Medulla oblongata (tissue), 1 donor: ENCODE measurements around the gene TPSAB1.
"Not testable (repeated sequence)": the region's sequence is repeated elsewhere in the genome, so short reads cannot be mapped to it uniquely, and the experiment has no call there.

Experiments used
- DNase-seq: peaks from one replicate; pipeline ENCODE4 v3.0.0-alpha.2; 2015; ENCODE audit errors: extremely low spot score

Gene TPSAB1

GRCh38 chr16:1240436-1240835, at the start of gene TPSAB1:
TPSAB1 (plus strand) TSS chr16:1240705; CDS start chr16:1240939, 234 bp downstream.
- DNase-seq: not testable (repeated sequence)

- not testable (repeated sequence) for DNase-seq
These were observed 49.7 kb upstream of the TPSAB1 start for GRCh38 chr16:1190789-1191188.

GRCh38 chr16:1192384-1193073, 48.0 kb upstream of the TPSAB1 start:
- no peak for DNase-seq

- no peak for DNase-seq
These were observed 47.2 kb upstream of the TPSAB1 start for GRCh38 chr16:1193143-1193824.

- no peak for DNase-seq
These were observed 46.5 kb upstream of the TPSAB1 start for GRCh38 chr16:1193825-1194581.

- no peak for DNase-seq
These were observed 45.7 kb upstream of the TPSAB1 start for GRCh38 chr16:1194665-1195392.

GRCh38 chr16:1195393-1195666, 45.2 kb upstream of the TPSAB1 start:
- no peak for DNase-seq

- no peak for DNase-seq
These were observed 44.0 kb upstream of the TPSAB1 start for GRCh38 chr16:1196494-1196893.

GRCh38 chr16:1197237-1197866, 43.2 kb upstream of the TPSAB1 start:
- DNase-seq: no peak

- no peak for DNase-seq
These were observed 42.3 kb upstream of the TPSAB1 start for GRCh38 chr16:1198194-1198593.

- DNase-seq: not testable (repeated sequence)
These were observed 41.7 kb upstream of the TPSAB1 start for GRCh38 chr16:1198671-1199346.

- DNase-seq: no peak
These were observed 41.0 kb upstream of the TPSAB1 start for GRCh38 chr16:1199347-1200013.

- DNase-seq: no peak
These were observed 40.4 kb upstream of the TPSAB1 start for GRCh38 chr16:1200014-1200627.

GRCh38 chr16:1201444-1201843, 39.1 kb upstream of the TPSAB1 start:
- DNase-seq: no peak

GRCh38 chr16:1202274-1202673, 38.2 kb upstream of the TPSAB1 start:
- DNase-seq: no peak

- DNase-seq: no peak
These were observed 35.6 kb upstream of the TPSAB1 start for GRCh38 chr16:1204933-1205332.

- no peak for DNase-seq
These were observed 34.2 kb upstream of the TPSAB1 start for GRCh38 chr16:1206326-1206725.

- DNase-seq: no peak
These were observed 33.7 kb upstream of the TPSAB1 start for GRCh38 chr16:1206786-1207185.

- no peak for DNase-seq
These were observed 32.2 kb upstream of the TPSAB1 start for GRCh38 chr16:1208239-1208830.

- DNase-seq: no peak
These were observed 31.4 kb upstream of the TPSAB1 start for GRCh38 chr16:1209081-1209480.
